ENCODE measurements around the gene LOXL1. TPM values are rescaled to one million over a fixed set of nuclear protein-coding genes. Genes with fewer than 3 reads are reported as not detected.

The LOXL1 gene
- total RNA-seq, 2 experiments from 2014 or later = 1.6 to 2.8 TPM

- ChIA-PET POLR2A (no interaction called here), CTCF (interaction anchor here (1.5 to 11.4 kb wide), 2 partner anchors 11 to 62 kb away, joined by 5 to 106 read pairs; no protein-coding TSS in a partner anchor)
- no peak for DNase-seq
- Mint-ChIP-seq H3K27ac (no peak overlapping the region), H3K27me3 (no peaks in the 10 kb centered on the region), H3K36me3 (ENCODE audit: low read depth) (peaks cover 8% of the 10 kb centered on the region), H3K9me3 (no peaks in the 10 kb centered on the region), H3K4me1 (ENCODE audit: low read depth) (peaks cover 30% of the 10 kb centered on the region), H3K4me3 (no peak overlapping the region)
- ATAC-seq = no peak
- intact Hi-C loops (cut with micrococcal nuclease) = no loop called here
- no peak for TF ChIP-seq CTCF (IDR thresholded peaks at IDR 0.05)
Observed at GRCh38 chr15:73986776-73987056, 60.5 kb downstream of the LOXL1 start.

GRCh38 chr15:73987250-73987649 is 61.0 kb downstream of the LOXL1 start:
- Mint-ChIP-seq H3K36me3 (ENCODE audit: low read depth) (peaks cover 8% of the 10 kb centered on the region), H3K27me3 (no peaks in the 10 kb centered on the region), H3K9me3 (no peaks in the 10 kb centered on the region), H3K4me3 (no peak overlapping the region), H3K27ac (no peak overlapping the region), H3K4me1 (ENCODE audit: low read depth) (peaks cover 25% of the 10 kb centered on the region)
- no peak for TF ChIP-seq CTCF (IDR thresholded peaks at IDR 0.05)
- CTCF ChIA-PET = interaction anchor here (11.4 kb wide), 1 partner anchor 11 kb away, joined by 106 read pairs; no protein-coding TSS in a partner anchor
- DNase-seq (no peak), ATAC-seq (no peak)
- intact Hi-C loops (cut with micrococcal nuclease) = no loop called here
- POLR2A ChIA-PET = no interaction called here

GRCh38 chr15:73987681-73988444 is 61.6 kb downstream of the LOXL1 start:
- peaks cover 25% of the 10 kb centered on the region for H3K4me1 Mint-ChIP-seq (ENCODE audit: low read depth)
- POLR2A ChIA-PET = no interaction called here
- no peaks in the 10 kb centered on the region for H3K9me3 Mint-ChIP-seq

GRCh38 chr15:73988445-73988969 is 62.2 kb downstream of the LOXL1 start:
- DNase-seq (no peak), ATAC-seq (no peak)
- ChIA-PET POLR2A (no interaction called here), CTCF (interaction anchor here (11.4 kb wide), 1 partner anchor 13 kb away, joined by 106 read pairs; no protein-coding TSS in a partner anchor)
- H3K4me3 Mint-ChIP-seq = no peak overlapping the region
- no peak for TF ChIP-seq CTCF (IDR thresholded peaks at IDR 0.05)
- no peaks in the 10 kb centered on the region for H3K27me3 Mint-ChIP-seq
- H3K9me3 Mint-ChIP-seq = no peaks in the 10 kb centered on the region
- H3K4me1 Mint-ChIP-seq (ENCODE audit: low read depth) = peaks cover 27% of the 10 kb centered on the region
- peaks cover 8% of the 10 kb centered on the region for H3K36me3 Mint-ChIP-seq (ENCODE audit: low read depth)
- H3K27ac Mint-ChIP-seq = no peak overlapping the region
- intact Hi-C loops (cut with micrococcal nuclease) = no loop called here

More at GRCh38 chr15:73987681-73988444, 61.6 kb downstream of the LOXL1 start:
- TF ChIP-seq CTCF (IDR thresholded peaks at IDR 0.05) = no peak
- ATAC-seq (no peak), DNase-seq (no peak)
- CTCF ChIA-PET = interaction anchor here (11.4 kb wide), 1 partner anchor 12 kb away, joined by 106 read pairs; no protein-coding TSS in a partner anchor
- intact Hi-C loops (cut with micrococcal nuclease) = no loop called here
- H3K27me3 Mint-ChIP-seq = no peaks in the 10 kb centered on the region
- H3K36me3 Mint-ChIP-seq (ENCODE audit: low read depth) = peaks cover 8% of the 10 kb centered on the region
- no peak overlapping the region for H3K4me3 Mint-ChIP-seq
- H3K27ac Mint-ChIP-seq = no peak overlapping the region
